Panc1 (cell line): Measurements from ENCODE around the gene PAX5. TPM values are rescaled to one million over a fixed set of nuclear protein-coding genes. Genes with fewer than 3 reads are reported as not detected.
A peak's percentile ranks its signal among the peaks of the same experiment; 100 is the strongest.

Source experiments
- ATAC-seq: fragments of 200-7000 bp; cut with Tn5 transposase; 2 replicates; pipeline ENCODE4 v1.9.1; 2020; ENCODE audit warnings: mild to moderate bottlenecking, moderate library complexity
- BruUV-seq: library from RNA; stranded (reverse); fragments of 400-500 nt; replicated peaks from 2 replicates; lab custom pipeline; 2021; lab: Mats Ljungman, UMichigan
- CTCF ChIA-PET: fragments of 300-600 bp; sonication (Branson Sonifier 250); formaldehyde crosslinking; loops from one replicate; lab custom pipeline; 2022; ENCODE audit warnings: antibody characterized with exemption; lab: Charles Lee
- POLR2A ChIA-PET: fragments of 300-600 bp; sonication (Branson Sonifier 250); formaldehyde crosslinking; loops from one replicate; lab custom pipeline; 2022; ENCODE audit warnings: antibody characterized with exemption; lab: Charles Lee
- DNase-seq: peaks from one replicate; pipeline ENCODE4 v3.0.0-alpha.2; 2010; ENCODE audit warnings: low read depth, low spot score
- H3K27ac ChIP-seq: 2 replicates; pipeline ENCODE4 v1.5.1; 2011; ENCODE audit warnings: mild to moderate bottlenecking, low read length, inconsistent platforms
- H3K27me3 ChIP-seq: fragments of 200-500 bp; sonication (Bioruptor generic); 2 replicates; pipeline ENCODE4 v1.6.0; 2014; ENCODE audit warnings: low read length, inconsistent platforms; ENCODE audit not compliant: control insufficient read depth, insufficient read depth
- H3K36me3 ChIP-seq: fragments of 200-500 bp; sonication (Bioruptor generic); 2 replicates; pipeline ENCODE4 v1.5.1; 2014; ENCODE audit warnings: inconsistent platforms, mild to moderate bottlenecking, low read length, moderate library complexity; ENCODE audit not compliant: control insufficient read depth, insufficient read depth
- H3K4me1 ChIP-seq: 2 replicates; pipeline ENCODE4 v1.5.1; 2011; ENCODE audit warnings: inconsistent platforms, mild to moderate bottlenecking, low read length, moderate library complexity; ENCODE audit not compliant: control insufficient read depth, insufficient read depth
- H3K4me3 ChIP-seq, 2 experiments: 2 replicates each; pipeline ENCODE4 v1.5.1; 2011 to 2012; ENCODE audit warnings: low read depth in 2 of 2, low read length in 2 of 2, mild to moderate bottlenecking in 2 of 2, inconsistent platforms in 1 of 2, moderate library complexity in 1 of 2
- H3K9me3 ChIP-seq: fragments of 200-500 bp; sonication (Bioruptor generic); 2 replicates; pipeline ENCODE4 v1.5.1; 2014; ENCODE audit warnings: low read depth, mild to moderate bottlenecking, inconsistent platforms, low read length, moderate library complexity; ENCODE audit not compliant: control insufficient read depth, insufficient read depth
- POLR2AphosphoS5 ChIP-seq: IDR thresholded peaks from 2 replicates; pipeline ENCODE4 v1.6.1; 2012; ENCODE audit warnings: mild to moderate bottlenecking, low read depth, low read length, moderate library complexity
- SIN3A ChIP-seq: IDR thresholded peaks from 2 replicates; pipeline ENCODE4 v1.6.1; 2012; ENCODE audit warnings: low read depth, mild to moderate bottlenecking, low read length, moderate library complexity, borderline replicate concordance; ENCODE audit not compliant: insufficient read depth
- TCF7L2 ChIP-seq: IDR thresholded peaks from 2 replicates; pipeline ENCODE4 v1.6.1; 2011; ENCODE audit warnings: mild to moderate bottlenecking, low read depth, low read length, inconsistent platforms
- in situ Hi-C: cut with HindIII; loops from 2 replicates; pipeline ENCODE4 v1.10.0; 2016; ENCODE audit warnings: low sequenced_read_pairs, low pct_unique_long_range_greater_than_20kb
- intact Hi-C: fragments of 100-400 bp; cut with micrococcal nuclease; formaldehyde crosslinking; loops from one replicate; pipeline ENCODE4 v1.10.0; 2022; ENCODE audit not compliant: unreplicated experiment
- total RNA-seq: library from RNA; stranded (reverse); gene quantifications from one replicate; pipeline ENCODE4 v1.2.1, GENCODE V29; 2021; ENCODE audit not compliant: unreplicated experiment
- TF ChIP-seq, protein P1 (sequence below), 2 experiments: IDR thresholded peaks; 2 replicates each; pipeline ENCODE4 v1.6.1; 2011 to 2012; ENCODE audit warnings: low read depth in 2 of 2, control low read depth in 1 of 2, low read length in 1 of 2, mild to moderate bottlenecking in 1 of 2, moderate library complexity in 1 of 2; ENCODE audit not compliant: insufficient read depth in 1 of 2
- TF ChIP-seq, protein P2 (sequence below): fragments of 450-650 bp; IDR thresholded peaks from 2 replicates; pipeline ENCODE4 v1.5.1; 2017; ENCODE audit warnings: mild to moderate bottlenecking

Gene PAX5
- total RNA-seq, 1 experiment from 2014 or later: 0.39 TPM

DNA sequence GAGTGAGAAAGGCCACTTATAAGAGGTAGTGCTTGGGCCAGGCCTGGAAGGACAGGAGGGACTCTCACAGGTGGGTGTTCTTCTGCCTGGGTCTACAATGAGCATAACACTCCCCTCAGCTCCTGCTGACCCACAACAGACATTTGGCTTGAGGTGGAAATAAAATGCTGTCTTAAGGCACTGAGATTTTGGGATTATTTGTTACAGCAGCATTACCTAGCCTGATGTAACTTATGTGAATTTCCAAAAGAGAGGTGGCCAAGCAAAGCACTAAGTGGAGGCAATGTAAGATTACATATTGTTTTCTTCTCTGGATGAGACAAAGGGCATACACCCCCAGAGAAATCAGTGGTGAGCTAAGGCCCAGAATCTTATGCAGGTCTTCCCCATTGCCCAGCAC, 221.5 kb downstream of the PAX5 start:
- in situ Hi-C loops (no loop called here), intact Hi-C loops (no loop called here)
- Histone ChIP-seq H3K36me3 (no peaks in the 10 kb centered on the region), H3K27ac (no peak overlapping the region), H3K4me1 (no peaks in the 10 kb centered on the region), H3K9me3 (no peaks in the 10 kb centered on the region), H3K4me3 (no peak overlapping the region), H3K27me3 (peaks cover 14% of the 10 kb centered on the region; the same call in 1 of the 2 replicates)
- ChIA-PET POLR2A (no interaction called here), CTCF (no interaction called here)
- no peak for ATAC-seq
- no peak for TF ChIP-seq POLR2AphosphoS5
- TF ChIP-seq TCF7L2: no peak
- TF ChIP-seq, protein P1, sequence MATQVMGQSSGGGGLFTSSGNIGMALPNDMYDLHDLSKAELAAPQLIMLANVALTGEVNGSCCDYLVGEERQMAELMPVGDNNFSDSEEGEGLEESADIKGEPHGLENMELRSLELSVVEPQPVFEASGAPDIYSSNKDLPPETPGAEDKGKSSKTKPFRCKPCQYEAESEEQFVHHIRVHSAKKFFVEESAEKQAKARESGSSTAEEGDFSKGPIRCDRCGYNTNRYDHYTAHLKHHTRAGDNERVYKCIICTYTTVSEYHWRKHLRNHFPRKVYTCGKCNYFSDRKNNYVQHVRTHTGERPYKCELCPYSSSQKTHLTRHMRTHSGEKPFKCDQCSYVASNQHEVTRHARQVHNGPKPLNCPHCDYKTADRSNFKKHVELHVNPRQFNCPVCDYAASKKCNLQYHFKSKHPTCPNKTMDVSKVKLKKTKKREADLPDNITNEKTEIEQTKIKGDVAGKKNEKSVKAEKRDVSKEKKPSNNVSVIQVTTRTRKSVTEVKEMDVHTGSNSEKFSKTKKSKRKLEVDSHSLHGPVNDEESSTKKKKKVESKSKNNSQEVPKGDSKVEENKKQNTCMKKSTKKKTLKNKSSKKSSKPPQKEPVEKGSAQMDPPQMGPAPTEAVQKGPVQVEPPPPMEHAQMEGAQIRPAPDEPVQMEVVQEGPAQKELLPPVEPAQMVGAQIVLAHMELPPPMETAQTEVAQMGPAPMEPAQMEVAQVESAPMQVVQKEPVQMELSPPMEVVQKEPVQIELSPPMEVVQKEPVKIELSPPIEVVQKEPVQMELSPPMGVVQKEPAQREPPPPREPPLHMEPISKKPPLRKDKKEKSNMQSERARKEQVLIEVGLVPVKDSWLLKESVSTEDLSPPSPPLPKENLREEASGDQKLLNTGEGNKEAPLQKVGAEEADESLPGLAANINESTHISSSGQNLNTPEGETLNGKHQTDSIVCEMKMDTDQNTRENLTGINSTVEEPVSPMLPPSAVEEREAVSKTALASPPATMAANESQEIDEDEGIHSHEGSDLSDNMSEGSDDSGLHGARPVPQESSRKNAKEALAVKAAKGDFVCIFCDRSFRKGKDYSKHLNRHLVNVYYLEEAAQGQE (IDR thresholded peaks at IDR 0.05; ENCODE audit: insufficient read depth in 1 of 2, low read depth in 2 of 2, low read length in 1 of 2): no peak
- TF ChIP-seq, protein P2, sequence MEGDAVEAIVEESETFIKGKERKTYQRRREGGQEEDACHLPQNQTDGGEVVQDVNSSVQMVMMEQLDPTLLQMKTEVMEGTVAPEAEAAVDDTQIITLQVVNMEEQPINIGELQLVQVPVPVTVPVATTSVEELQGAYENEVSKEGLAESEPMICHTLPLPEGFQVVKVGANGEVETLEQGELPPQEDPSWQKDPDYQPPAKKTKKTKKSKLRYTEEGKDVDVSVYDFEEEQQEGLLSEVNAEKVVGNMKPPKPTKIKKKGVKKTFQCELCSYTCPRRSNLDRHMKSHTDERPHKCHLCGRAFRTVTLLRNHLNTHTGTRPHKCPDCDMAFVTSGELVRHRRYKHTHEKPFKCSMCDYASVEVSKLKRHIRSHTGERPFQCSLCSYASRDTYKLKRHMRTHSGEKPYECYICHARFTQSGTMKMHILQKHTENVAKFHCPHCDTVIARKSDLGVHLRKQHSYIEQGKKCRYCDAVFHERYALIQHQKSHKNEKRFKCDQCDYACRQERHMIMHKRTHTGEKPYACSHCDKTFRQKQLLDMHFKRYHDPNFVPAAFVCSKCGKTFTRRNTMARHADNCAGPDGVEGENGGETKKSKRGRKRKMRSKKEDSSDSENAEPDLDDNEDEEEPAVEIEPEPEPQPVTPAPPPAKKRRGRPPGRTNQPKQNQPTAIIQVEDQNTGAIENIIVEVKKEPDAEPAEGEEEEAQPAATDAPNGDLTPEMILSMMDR: no peak
- TF ChIP-seq SIN3A: no peak
- DNase-seq: no peak
- no TSS peak for BruUV-seq

DNA sequence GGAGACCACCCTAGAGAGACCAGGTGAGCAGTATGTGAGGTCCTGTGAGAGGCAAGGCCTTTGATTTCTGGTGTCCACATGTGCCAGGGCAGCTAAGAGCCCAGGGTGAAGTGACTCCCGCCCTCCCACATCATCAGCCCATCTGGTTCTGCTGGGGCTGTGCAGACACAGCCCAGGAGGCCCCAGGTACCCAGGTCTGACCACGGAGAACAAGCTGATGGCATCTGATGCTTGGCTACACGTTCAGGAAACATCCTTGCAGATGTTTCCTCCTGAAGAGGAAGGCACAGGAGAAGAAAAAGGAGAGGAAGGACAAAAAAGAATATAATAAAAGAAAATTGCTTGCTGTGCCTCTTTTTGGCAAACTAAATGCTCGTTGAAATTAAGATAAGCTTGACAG, 225.8 kb downstream of the PAX5 start:
- ChIA-PET POLR2A (no interaction called here), CTCF (interaction anchor here (0.5 kb wide), 1 partner anchor 17 kb away, joined by 9 read pairs; no protein-coding TSS in a partner anchor)
- no TSS peak for BruUV-seq
- Histone ChIP-seq H3K4me3 (no peak overlapping the region), H3K9me3 (no peaks in the 10 kb centered on the region), H3K27ac (no peak overlapping the region), H3K36me3 (no peaks in the 10 kb centered on the region), H3K4me1 (no peaks in the 10 kb centered on the region), H3K27me3 (peaks cover 28% of the 10 kb centered on the region)
- DNase-seq: no peak
- peak; percentile 49; the same call in 1 of the 2 replicates for ATAC-seq
- TF ChIP-seq, protein P2: no peak
- no peak for TF ChIP-seq POLR2AphosphoS5
- no peak for TF ChIP-seq SIN3A
- in situ Hi-C loops: no loop called here
- intact Hi-C loops: no loop called here
